ENCODE results near the gene ANKS3. TPM values are rescaled to one million over a fixed set of nuclear protein-coding genes. Genes with fewer than 3 reads are reported as not detected.

Gene ANKS3
- total and polyA plus RNA-seq, 2 of the 8 experiments (the other 6 are each of a cell fraction or from before 2014, with no cell fraction given) = 15.5 to 23.9 TPM

DNA sequence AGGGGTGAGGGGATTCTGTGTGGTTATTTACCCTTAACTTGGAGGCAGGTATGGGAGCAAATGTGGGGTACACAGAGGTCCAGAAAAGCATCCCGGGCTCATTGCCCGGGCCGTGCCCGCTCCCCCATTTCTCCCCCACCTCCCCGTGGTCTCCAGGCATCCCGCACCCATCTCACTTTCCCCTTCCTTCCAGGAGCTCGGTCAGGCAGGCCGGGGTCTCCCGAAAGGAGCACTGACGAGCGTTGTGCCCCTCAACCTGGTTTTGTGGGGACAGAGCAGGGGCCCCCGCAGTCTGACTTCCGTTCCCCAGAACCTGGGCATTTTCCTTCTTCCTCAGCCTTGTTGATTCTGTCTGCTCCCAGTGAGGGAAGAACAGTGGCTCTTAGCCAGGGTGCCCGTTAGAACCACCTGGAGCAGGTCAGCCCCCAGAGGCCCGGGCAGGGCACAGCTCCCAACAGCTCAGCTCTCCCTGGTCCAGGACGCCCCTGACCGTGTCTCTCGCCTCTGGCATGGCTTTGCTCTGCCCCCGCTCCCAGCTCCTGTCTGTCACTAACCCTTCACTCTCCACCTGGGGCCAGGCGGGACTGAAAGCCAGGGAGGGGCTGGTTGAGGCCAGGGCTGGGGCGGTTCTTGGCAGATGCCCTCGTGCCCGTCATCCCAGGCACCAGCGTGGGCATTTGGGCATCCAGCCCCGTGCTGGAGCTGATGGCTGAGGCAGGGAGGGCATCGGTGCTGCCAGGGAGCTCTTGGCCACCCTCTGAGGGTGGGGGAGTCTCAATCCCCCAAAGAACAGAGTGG is 53.2 kb downstream of the ANKS3 start:
- no peak overlapping the region for H3K27ac ChIP-seq (ENCODE audit: low read depth, low read length)
- peaks cover 4% of the 10 kb centered on the region; the same call in 1 of the 2 replicates for H3K79me1 ChIP-seq (ENCODE audit: low read depth, low read length)
- no peak for DNase-seq (ENCODE audit: low read depth in 1 of 2, low spot score in 2 of 2)
- no peak overlapping the region for H3K56ac ChIP-seq (replicated peaks; ENCODE audit: insufficient read length, low read depth, low read length)
- POLR2A ChIA-PET (ENCODE audit: partially characterized antibody) = interaction anchor here (1.0 to 1.2 kb wide), 2 partner anchors 14 to 16 kb away, joined by 3 to 4 read pairs; no protein-coding TSS in a partner anchor
- H2AFZ ChIP-seq (ENCODE audit: low read length) = no peak overlapping the region
- H2BK120ac ChIP-seq (replicated peaks; ENCODE audit: low read depth, low read length) = no peak overlapping the region
- CTCF ChIA-PET (ENCODE audit: partially characterized antibody) = interaction anchor here (0.9 to 2.7 kb wide), 9 partner anchors 11 to 175 kb away, joined by 3 to 17 read pairs (median 5); partner anchors contain the start of genes ANKS3, DNAAF8 and MGRN1
- no peak overlapping the region for H3K4me2 ChIP-seq (ENCODE audit: insufficient read depth in 1 of 2, low read depth in 2 of 2, low read length in 2 of 2)
- H3K23ac ChIP-seq (ENCODE audit: insufficient read length) = no peak overlapping the region
- peaks cover 2 to 20% (median 5%) of the 10 kb centered on the region in 4 experiments; a peak in 4 of 8 replicates for H3K36me3 ChIP-seq (ENCODE audit: control insufficient read depth in 2 of 4, insufficient read depth in 4 of 4, low read length in 3 of 4)
- WGBS, 2 experiments (ENCODE audit: extremely low coverage in 1 of 2, insufficient coverage in 1 of 2, insufficient read length in 1 of 2, insufficient replicate concordance in 2 of 2, low coverage in 1 of 2, low lambda C conversion rate in 2 of 2, missing lambda C conversion rate in 1 of 2) = 89% methylated on average over 20 of the region's 26 CpGs; no CpG with 5 or more reads in 1 of the 2 experiments
- H3K14ac ChIP-seq (ENCODE audit: insufficient read length) = no peak overlapping the region
- no peaks in the 10 kb centered on the region for H3K79me2 ChIP-seq (ENCODE audit: control insufficient read depth in 1 of 2, insufficient read depth in 2 of 2, low read length in 2 of 2)
- no peak overlapping the region for H2AK5ac ChIP-seq (ENCODE audit: low read depth, low read length)
- no peak overlapping the region for H2BK20ac ChIP-seq (ENCODE audit: low read length)
- H2BK12ac ChIP-seq (ENCODE audit: low read depth, low read length) = no peak overlapping the region
- TF ChIP-seq EP300 (IDR thresholded peaks at IDR 0.05; ENCODE audit: borderline replicate concordance in 1 of 2, low read depth in 2 of 2, low read length in 2 of 2) (no peak), FOSL1 (IDR thresholded peaks at IDR 0.05; ENCODE audit: insufficient read depth, low read depth, low read length) (no peak), SIN3A (conservative IDR thresholded peaks at IDR 0.05 in 1 of 2, IDR thresholded peaks at IDR 0.05 in 1 of 2; ENCODE audit: low read depth in 1 of 2, low read length in 2 of 2) (no peak)
- TF ChIP-seq, protein P1, sequence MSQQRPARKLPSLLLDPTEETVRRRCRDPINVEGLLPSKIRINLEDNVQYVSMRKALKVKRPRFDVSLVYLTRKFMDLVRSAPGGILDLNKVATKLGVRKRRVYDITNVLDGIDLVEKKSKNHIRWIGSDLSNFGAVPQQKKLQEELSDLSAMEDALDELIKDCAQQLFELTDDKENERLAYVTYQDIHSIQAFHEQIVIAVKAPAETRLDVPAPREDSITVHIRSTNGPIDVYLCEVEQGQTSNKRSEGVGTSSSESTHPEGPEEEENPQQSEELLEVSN (IDR thresholded peaks at IDR 0.05) = no peak
- no peaks in the 10 kb centered on the region for H3K9me3 ChIP-seq (ENCODE audit: insufficient read depth in 2 of 2, low read depth in 1 of 2, low read length in 1 of 2)
- no peak for FAIRE-seq
- H3K4me1 ChIP-seq (replicated peaks in 1 of 4; ENCODE audit: control insufficient read depth in 3 of 4, insufficient read depth in 4 of 4, low read length in 3 of 4) = peaks cover 0 to 2% (median under 1%) of the 10 kb centered on the region in 4 experiments; a peak in 3 of 7 replicates
- H4K20me1 ChIP-seq (replicated peaks in 1 of 2; ENCODE audit: control insufficient read depth in 1 of 2, insufficient read depth in 2 of 2, low read length in 2 of 2) = peaks cover 3 to 12% of the 10 kb centered on the region in 2 experiments
- no peak overlapping the region for H3K4me3 ChIP-seq (ENCODE audit: extremely low read depth in 1 of 4, insufficient read depth in 2 of 4, low read depth in 3 of 4, low read length in 4 of 4)
- no peaks in the 10 kb centered on the region for H3K23me2 ChIP-seq (ENCODE audit: low read depth, low read length)
- no peak overlapping the region for H2BK5ac ChIP-seq (ENCODE audit: low read depth, low read length)
- no peak overlapping the region for H4K5ac ChIP-seq (ENCODE audit: insufficient read length, low read depth, low read length)
- no peak overlapping the region for H4K91ac ChIP-seq (replicated peaks; ENCODE audit: insufficient read length, low read length)
- H3K18ac ChIP-seq (ENCODE audit: extremely low read depth, low read length) = no peak overlapping the region
- H2BK15ac ChIP-seq (ENCODE audit: low read length) = no peak overlapping the region
- H3K4ac ChIP-seq (replicated peaks; ENCODE audit: insufficient read length, low read depth, low read length) = no peak overlapping the region
- H3K27me3 ChIP-seq (replicated peaks in 1 of 4; ENCODE audit: control insufficient read depth in 3 of 4, extremely low read depth in 1 of 4, insufficient read depth in 3 of 4, low read length in 3 of 4) = no peaks in the 10 kb centered on the region
- no peak overlapping the region for H4K8ac ChIP-seq (ENCODE audit: extremely low read depth, insufficient read depth, low read length)
- H3K9ac ChIP-seq (replicated peaks in 1 of 4; ENCODE audit: extremely low read depth in 1 of 4, low read depth in 3 of 4, low read length in 3 of 4) = no peak overlapping the region

Measured in H1 (cell line).